Left forelimb (tissue), 1 donor: ENCODE data around the gene TANGO2.

ENCODE experiments used
- DNase-seq: peaks from one replicate; pipeline ENCODE4 v3.0.0-alpha.2; 2018; ENCODE audit warnings: low spot score

Gene TANGO2

GRCh38 chr22:20086101-20086599 is 65.2 kb downstream of the TANGO2 start:
- no peak for DNase-seq

DNA sequence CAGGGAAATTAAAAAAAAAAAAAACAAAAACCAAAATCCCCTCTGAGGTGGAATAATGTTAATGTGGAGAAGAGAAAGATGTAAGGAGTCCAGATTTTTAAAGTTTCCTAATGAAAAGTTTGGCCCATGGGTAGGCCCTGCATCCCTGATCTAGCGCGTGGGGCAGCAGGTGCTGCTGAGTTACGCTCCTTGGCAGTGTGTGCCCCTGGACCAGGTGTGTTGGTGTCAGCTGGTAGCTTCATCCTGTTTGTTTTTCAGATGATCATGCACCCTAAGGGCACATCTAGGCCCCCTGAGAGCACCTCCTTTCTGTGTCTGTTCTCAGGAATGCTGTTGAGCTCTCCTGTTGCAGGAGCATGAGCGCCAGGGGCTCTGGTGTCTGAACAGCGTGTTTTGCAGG is 65.9 kb downstream of the TANGO2 start:
- no peak for DNase-seq

DNA sequence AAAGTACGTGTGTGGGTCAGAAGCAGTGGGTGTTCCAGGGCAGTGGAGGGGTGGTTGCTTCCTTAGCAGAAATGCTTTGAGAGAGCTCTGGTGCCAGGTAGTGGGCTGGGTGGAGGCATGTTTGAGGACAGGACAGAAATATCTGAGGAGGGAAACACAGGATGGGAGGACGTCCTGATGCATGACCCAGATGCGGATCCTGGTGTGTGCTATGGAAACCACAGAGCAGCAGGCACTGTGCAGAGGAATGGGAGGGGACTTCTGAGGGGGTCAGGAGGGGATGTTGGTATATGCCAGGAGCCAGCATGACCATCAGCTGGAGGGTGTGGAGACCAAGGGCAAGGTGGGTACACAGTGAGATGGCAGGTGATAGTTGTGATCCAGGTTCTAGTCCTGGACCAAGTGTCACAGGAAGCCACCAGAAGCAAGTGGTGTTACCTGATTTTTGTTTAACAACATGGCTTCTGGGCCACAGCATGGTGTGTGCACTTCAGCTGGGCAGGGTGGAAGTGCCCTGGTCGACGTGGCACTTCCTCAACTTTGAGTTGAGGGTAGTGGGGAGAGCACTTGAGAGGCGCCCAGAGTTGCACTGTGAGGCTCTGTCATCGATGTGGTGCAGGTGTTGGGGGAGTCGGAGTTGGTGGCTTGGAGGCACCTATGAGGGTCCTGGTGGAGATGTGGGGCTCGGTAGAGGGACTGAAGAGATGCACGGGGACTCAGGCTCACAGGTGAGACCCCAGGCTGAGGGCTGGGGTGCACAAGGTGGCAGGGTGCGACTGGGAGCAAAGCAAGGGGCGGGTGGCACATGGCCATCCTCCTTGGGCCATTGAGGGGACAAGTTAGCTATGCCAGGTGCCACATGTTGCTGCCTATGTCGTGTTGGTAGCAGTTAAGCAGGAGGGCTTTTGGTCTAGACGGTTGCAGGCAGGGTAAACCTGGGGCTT is 66.7 kb downstream of the TANGO2 start:
- DNase-seq: peak; percentile 28

- peak; percentile 45 for DNase-seq
Observed at GRCh38 chr22:20088263-20088648, 67.3 kb downstream of the TANGO2 start.

GRCh38 chr22:20089226-20089976 is 68.5 kb downstream of the TANGO2 start:
- DNase-seq: peak; percentile 36

DNA sequence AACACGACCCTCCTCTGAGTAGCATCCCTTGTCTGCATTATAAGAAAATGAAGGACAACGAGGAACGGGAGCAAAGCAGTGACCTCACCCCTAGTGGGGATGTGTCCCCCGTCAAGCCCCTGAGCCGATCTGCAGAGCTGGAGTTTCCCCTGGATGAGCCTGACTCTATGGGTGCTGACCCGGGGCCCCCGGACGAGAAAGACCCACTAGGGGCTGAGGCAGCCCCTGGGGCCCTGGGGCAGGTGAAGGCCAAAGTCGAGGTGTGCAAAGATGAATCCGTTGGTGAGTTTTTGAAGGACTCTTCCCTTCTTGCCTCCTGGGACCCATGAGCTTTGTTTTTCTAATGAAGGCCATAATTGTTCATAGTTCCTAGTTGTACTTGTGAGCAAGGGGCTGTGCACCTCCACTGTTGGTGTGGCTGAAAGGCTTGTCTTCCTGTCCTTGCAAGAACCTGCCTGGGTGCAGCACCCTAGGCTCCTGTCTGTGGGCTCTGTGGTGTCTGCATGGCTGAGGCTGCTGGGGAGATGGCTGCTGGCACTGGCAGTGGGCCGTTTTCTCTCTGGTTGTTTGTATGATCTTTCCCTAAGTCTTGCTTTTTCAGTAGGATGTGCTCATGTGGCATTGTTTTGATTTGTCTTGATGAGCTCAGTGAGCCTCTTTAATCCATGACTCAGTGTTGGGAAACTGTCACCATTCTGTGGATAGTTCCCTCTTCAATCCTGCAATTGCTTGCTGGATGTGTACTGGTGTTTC is 69.2 kb downstream of the TANGO2 start:
- DNase-seq: peak; percentile 48

GRCh38 chr22:20090730-20091240 is 69.9 kb downstream of the TANGO2 start:
- DNase-seq: peak; percentile 26

GRCh38 chr22:20091690-20092476 is 71.0 kb downstream of the TANGO2 start:
- DNase-seq: peak; percentile 15

GRCh38 chr22:20092477-20092854 is 71.6 kb downstream of the TANGO2 start:
- DNase-seq: peak; percentile 48

- peak; percentile 49 for DNase-seq
Observed at GRCh38 chr22:20093418-20094196, 72.7 kb downstream of the TANGO2 start.

DNA sequence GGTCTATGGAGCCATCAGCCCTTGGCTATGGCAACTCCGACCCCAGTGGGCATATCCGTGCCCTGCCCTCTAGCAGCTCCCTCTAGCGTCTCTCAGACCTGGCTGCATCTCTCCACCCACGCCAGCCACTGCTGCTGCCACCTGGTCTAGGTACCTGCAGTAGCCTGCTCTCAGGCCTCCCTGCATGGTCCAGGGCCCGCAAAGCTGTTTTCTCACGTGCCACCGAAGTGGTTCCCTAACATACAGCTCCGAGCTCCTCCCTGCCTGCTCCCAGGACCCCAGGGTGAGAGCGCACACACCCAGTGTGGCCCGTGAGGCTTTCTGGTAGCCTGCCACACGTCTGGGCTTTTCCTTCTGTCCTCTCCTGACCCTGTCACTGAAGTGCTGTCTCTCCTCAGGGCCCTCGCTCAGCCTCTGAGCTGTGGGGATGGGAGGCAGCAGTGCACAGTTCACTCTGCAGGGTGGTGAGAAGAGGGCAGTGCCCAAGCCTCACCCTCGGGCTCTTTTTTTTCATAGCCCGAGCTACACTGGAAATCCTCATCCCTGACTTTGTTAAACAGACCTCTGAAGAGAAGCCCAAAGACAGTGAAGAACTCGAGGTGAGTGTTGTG is 73.4 kb downstream of the TANGO2 start:
- peak; percentile 47 for DNase-seq

DNA sequence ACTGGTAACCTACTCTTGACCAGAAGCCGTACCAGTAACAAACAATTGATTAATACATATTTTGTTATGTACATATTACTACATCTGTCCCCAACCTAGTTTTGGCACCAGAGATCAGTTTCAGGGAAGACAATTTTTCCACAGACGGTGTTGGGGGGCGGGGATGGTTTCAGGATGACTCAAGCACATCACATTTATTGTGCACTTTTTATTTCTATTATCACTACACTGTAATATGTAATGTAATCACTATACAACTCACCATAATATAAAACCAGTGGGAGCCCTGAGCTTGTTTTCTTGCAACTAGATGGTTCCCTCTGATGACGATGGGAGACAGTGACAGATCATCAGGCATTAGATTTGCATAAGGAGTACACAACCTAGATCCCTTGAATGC is 74.6 kb downstream of the TANGO2 start:
- DNase-seq: no peak

DNA sequence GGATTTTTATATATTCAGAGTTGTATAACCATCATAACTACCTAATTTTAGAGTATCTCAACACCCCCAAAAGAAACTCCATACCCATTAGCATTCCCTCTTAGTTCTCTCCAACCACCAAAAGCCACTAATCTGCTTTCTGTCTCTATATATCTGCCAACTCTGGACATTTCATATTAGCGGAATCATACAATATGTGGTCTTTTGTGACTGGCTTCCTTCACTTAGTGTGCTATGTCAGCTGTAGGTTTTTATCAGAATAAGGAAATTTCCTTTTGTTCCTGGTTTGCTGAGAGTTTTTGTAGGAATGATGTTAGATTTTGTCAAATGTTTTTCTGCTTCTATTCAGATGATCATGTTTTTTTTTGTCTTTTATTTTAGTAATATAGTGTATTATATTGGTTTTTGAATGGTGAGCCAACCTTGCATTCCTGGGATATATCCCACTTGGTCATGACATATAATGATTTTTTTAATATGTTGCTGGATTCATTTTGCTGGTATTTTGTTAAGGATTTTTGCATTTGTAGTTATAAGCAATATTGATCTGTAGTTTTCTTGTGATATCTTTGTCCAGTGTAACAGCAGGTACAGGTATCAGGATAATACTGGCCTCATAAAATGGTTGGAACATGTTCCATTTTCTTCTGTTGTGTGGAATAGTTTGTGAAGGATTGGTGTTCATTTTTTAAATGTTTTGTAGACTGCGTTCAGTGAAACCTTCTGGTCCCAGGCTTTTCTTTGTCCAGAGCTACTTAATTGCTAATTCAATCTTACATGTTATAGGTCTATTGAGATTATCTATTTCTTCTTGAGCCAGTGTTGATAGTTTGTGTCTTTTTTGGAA is 75.9 kb downstream of the TANGO2 start:
- DNase-seq: no peak

DNA sequence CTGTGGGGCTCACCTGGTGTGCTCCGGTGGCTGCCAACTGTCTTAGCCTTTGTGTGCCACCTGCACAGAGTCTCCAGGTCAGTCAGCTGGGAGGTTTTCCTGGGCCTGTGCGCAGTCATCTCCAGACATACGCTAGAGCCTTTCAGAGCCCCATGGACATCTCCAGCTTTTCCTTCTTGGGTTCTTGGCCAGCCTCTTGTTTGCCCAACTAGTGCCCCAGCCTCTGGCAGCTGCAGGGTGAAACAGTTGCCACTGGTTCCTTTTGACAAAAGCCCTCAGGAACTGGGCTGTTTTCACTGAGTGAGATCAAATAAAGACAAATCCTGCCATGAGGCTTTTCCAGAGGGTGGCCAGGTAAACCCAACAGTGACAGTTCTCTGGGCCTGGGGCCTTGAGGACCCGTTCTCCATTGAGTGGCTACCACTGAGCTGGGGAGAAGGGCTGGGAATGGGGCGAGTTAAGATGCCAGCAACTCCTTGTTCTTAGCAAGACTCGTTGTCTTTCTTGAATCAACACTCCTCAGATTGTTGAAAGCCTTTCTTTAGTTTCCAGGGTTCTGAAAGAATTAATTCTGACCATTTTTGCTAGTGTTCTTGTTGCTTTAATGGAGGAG is 78.3 kb downstream of the TANGO2 start:
- DNase-seq: no peak

DNA sequence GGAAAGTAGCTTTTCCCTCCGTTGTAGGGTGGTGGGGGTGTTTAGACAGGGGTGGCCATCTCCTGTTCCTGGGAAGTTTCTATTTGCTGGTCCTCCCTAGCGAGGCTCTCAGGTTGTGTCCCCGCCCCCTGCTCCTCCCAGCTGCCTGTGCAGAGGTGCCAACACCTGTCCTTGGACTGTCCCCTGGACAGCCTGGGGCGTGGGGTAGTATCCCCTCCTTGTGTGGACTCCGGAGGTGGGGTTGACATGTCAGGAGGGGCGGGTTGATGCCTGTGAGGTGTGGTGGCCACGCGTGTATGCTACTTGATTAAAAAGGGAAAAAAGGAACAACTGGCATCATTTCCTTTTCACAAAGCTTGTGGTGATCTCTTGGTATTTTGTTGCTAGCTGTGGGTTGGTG is 80.7 kb downstream of the TANGO2 start:
- DNase-seq: no peak

DNA sequence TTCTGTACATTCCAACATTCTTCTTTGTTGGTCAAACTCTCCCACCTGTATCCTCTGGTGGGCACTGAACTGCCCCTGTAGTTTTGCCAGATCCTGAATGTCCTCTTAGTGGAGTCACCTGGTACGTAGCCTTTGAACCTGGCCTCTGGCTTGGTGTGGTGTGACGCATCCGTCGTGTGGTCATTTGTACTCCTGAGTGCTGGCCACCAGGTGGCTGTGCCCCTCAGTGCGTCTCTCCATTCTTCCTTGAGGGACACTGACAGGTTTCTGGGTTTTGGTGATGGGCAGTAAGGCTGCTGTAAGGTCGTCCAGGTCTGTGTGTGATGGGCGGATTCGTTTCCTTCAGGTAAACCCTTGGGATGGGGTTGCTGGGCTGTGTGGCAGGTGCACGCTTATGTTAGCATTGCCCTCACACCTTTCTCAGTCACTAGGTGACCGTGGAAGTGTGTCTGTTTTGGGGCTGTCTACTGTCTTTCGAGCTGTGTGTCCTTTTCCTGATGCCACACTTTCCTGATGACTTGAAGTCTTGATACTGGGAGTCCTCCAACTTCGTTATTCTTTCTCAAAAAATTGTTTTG is 81.4 kb downstream of the TANGO2 start:
- no peak for DNase-seq

DNA sequence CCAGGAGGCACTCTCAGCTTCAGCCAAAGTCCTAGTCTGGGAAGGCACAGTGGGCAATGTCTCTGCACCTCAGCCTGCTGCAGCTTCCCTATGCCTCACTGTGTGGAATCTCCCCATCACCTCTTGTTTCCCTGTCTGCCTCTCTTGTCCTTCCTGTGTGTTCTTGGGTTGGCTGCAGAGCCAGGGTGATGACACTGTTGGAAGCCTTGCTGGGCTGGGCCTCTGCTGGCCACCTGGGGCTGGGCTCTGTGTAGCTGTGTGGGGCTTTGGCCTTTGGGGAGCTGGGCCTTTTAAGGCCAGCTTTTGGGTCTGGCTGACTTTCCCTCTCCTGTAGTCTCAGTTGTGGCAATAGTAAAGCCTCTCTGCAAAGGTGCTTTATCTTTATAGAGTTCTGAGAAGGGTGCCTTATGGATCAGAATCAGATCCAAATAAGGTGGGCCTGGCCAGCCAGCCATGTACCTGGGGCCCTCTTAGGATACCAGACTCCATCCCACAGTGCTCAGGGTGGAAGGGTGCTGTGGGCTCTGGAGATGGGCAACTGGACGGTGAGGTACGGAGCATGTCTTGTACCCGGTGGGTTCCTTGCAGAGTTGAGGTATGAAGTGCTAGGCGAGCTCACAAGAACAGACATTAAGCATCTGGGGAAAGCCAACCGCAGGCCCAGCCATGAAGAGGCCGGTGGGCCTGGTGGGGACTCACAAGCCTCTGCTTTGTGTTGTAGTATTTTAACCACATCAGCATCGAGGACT is 84.7 kb downstream of the TANGO2 start:
- DNase-seq: no peak
